ENCODE data around the gene EML6.

EML6 gene

DNA sequence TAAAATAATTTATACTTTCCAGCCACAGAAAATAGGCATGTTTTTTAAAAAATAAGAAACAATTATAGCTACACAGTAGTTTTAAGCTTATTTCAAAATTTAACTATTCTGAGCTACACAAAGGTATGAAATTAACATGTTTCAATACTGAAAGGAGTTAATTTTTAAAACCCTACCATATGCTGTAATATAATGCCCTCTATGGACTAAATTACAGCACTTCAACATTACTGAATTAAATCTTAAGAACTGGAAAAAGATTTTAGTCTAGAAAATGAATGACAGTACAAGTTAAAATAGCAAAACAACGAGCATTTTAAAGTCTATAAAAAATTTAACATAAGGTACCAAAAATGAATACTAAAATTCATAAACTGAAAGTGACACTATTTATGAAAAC, 290.5 kb downstream of the EML6 start:
- FAIRE-seq (no peak), DNase-seq (ENCODE audit: insufficient read length, low spot score) (no peak)

GRCh38 chr2:55014962-55015939, 291.8 kb downstream of the EML6 start:
- DNase-seq (ENCODE audit: insufficient read length, low spot score): peak; percentile 54
- peak; percentile 86 for FAIRE-seq

DNA sequence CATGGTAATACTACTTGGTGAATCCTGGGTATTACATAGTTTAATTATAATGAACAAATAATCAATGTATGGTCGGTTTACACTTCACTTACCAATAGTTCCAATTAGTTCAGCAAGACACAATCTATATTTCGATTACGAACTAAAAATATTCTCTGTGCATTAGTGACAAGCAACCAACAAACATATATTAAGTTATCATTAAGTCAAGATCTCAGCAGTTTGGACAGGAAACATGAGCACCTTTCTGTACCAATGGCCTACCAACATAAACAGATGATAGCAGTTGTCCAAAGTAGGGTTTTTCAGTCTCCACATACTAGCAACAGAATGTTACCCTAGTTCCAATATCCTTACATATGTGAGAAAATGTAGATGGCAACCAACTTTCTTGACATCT, 294.0 kb downstream of the EML6 start:
- no peak for DNase-seq (ENCODE audit: insufficient read length, low spot score)
- no peak for FAIRE-seq

DNA sequence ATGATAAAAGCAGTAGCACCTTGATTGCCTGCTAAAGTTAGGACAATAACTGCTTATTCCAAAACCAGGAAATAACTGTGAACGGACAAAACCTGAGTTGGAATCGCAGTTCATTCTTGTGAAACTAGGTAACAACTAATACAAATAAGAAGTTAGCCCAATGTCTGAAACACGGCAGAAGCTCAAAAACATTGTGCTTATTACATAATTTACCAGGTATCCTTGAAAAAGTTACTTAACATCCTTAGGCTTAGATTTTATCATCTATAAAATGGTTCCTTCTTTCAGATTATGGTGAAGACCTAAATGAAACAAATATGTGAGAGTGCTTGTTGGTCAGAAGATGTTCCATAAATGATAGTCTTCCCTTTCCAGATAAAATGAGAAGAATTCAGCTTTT, 294.4 kb downstream of the EML6 start:
- no peak for FAIRE-seq
- DNase-seq (ENCODE audit: insufficient read length, low spot score): no peak

DNA sequence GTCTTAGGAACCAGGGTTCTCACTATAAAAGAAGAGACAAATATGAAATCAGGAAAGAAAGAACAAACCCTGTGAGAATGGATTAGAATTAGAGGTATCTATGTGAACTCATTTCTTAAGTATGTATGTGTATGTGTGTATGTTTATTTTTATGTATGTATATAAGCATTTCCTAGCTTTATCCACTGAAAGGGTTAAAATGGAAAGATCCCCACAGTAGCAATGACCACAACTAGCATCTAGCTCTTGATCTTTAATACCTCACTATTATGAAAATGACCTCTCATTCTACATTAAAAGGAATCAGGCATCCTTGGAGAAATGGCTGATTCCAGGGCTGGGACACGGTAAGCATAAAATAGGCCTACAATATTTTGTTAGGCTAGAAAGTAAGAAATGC, 295.2 kb downstream of the EML6 start:
- FAIRE-seq (no peak), DNase-seq (ENCODE audit: insufficient read length, low spot score) (no peak)

DNA sequence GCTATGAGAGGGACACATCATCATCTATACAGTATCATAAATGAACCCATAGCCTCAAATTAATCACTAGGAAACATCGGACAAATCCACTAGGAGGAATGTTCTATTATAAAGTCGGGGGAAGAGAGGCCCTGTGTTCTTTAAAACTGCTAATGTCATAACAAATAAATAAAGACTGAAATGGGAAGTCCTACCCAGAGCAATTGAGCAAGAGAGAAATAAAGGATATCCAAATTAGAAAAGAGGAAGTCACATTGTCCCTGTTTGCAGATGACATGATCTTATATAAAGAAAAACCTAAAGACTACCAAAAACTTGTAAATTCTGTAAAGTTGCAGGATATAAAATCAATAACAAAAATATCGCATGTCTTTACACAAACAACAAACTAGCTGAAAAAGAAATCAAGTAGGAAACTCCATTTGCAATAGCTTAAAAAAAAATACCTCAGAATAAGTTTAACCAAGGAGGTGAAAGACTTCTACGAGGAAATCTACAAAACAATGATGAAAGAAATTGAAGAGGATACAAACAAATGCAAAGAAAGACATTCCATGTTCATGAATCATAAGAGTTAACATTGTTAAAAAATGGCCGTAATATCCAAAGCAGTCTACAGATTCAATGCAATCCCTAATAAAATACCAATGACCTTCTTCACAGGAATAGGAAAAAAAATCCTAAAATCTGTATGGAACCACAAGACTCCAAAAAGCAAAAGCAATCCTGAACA, 296.2 kb downstream of the EML6 start:
- DNase-seq (ENCODE audit: insufficient read length, low spot score) (no peak), FAIRE-seq (no peak)

Measured in HTR-8/SVneo (cell line).